Stimulated activated CD4-positive, alpha-beta T cell treated with anti-CD3 and anti-CD28 coated beads, Interleukin-2, amount 100 ng/mL, for 24 hours (primary cell): ENCODE results near the gene PLA2G4A.

Experiments
- DNase-seq, 2 donors: peaks; one replicate each; pipeline ENCODE4 v3.0.0-alpha.2; 2020

Gene PLA2G4A

GRCh38 chr1:186923486-186923885, 94.7 kb downstream of the PLA2G4A start:
- no peak for DNase-seq

DNA sequence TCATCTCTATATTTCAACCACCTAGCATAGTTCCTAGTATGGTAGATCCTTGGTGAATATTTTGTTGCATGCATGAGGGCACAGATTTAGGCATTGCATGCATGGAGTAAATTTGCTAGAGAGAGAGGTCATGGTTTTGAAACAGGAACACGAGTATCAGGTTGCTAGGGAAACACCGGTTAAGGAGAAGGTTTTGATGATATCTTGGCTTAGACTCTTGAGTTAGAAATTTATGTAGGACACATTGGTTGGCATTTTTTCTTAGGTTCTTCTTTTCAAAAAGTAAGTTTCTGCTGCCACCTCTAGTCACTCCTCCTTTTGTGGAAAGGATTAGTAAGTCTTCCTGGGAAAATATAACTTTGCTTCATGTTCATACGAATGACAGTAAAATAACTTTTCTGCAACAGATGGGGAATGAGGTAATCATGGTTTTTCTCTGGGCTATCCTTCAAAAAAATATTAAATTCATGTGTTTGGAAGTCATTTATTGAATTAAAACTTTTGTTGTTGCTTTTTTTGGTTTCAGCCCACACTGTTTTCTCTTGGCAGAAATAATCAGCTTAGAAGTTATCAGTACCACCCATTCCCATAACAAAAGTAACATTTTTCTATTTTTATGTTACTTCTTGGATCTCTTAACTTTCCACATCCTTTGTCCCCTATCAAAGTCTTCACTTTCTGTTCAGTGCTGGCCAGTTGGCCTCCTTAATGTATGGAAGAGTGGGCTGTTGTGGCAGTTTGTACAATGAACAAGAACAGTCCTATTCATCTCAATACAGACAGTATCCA, 97.3 kb downstream of the PLA2G4A start:
- no peak for DNase-seq

GRCh38 chr1:186927884-186928283, 99.1 kb downstream of the PLA2G4A start:
- no peak for DNase-seq

DNA sequence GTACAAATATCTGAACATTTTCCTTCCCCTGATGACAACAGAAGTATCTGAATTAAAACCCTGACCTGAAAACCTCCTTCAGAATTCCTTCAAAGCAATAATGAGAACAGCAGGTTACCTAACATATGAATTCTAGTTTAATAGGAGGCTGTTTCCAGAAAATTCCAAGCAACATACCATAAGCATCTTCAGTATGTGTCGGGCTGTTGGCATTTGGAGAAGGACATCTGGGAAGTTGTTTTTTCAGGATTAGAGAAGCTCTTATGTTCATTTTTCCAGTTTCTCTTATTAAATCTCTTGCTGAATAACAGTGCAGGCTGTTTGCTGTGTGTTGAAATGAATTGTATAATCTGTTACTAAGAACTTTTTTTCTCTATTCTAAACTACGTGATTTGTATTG, 101.5 kb downstream of the PLA2G4A start:
- no peak for DNase-seq

DNA sequence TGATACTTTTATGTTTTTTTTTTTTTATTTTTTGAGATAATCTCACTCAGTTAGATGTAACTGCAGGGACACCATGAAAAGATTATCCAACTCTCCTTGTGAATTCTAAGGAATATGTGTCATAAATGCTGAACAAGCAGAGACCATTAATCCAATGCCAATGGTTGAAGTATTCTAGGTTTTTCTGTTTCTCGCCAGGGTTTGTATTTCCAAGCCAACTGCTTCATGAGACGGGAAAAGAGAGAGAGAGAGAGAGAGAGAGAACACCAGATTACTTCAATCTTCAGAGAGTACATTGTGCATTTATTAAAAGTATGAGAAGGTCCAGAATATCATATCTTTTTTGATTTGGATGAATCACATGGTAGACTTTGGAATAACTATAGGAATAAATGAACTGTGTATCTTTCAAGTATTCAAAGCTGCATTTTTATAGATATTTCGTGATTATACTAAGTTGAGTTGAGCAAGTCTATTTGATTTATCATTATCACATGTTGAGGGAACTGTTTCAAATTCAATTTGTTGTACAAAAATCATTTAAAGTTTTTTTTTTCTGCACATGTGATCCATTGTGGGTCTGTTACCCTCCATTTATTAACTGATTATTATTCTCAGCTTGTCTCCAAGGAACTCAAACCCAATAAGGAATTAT, 108.4 kb downstream of the PLA2G4A start:
- no peak for DNase-seq

GRCh38 chr1:186943891-186944686, 115.3 kb downstream of the PLA2G4A start:
- no peak for DNase-seq

- no peak for DNase-seq
Measured at GRCh38 chr1:186945146-186945545, 116.4 kb downstream of the PLA2G4A start.

DNA sequence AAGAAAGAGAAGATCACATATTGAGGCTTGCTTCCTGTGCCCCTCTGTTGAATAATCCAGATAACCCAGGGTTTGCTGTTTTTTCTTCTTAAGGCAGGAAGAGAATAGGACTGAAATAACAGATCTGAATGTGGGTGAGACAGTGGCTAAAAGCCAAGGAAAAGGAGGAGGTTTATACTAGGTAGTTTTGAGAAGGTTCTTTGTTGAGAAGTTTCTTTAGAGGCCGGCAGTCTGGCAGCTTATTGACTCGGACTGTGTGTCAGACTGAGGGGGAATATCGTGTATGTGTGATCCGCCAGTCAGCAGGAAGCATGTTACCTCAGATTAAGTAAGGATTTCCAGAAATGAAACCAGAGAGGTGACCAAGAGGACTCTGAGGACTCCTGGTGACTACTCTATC, 119.8 kb downstream of the PLA2G4A start:
- no peak for DNase-seq

DNA sequence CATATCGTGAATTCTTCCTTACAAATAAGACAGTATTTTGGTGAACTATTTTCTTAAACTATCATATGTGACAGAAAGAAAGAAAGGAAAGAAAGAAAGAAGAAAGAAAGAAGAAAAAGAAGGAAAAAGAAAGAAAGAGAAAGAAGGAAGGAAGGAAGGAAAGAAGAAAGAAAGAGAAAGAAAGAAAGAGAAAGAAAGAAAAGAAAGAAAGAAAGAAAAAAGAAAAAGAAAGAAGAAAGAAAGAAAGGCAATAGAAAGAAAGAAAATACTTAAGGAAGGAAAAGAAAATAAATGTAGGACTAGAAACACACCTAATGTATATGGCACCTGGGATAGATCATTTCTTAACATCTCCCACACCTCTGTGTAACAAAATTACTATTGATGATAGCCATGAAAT, 120.4 kb downstream of the PLA2G4A start:
- no peak for DNase-seq

GRCh38 chr1:186950547-186950946, 121.8 kb downstream of the PLA2G4A start:
- no peak for DNase-seq

GRCh38 chr1:186953876-186954275, 125.1 kb downstream of the PLA2G4A start:
- no peak for DNase-seq

DNA sequence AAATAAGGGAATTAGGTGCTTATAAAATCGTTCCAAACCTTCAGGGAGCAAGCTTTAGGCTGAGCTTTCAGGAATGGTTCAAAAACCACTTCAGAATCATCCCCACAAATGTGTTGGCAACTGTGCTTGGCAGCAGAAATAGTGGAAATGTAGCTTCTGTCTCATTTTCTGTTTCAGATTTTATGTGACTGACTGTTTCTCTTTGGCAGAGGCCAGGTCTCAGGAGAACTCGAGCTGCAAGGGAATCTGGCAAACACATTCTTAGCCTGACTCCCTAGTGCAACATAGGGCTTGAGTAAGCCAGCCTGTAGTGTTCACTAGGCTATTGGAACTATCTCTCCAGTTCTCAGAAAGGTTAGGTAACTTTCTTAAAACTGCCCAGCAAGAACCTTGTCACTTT, 128.6 kb downstream of the PLA2G4A start:
- no peak for DNase-seq

- no peak for DNase-seq
Measured at GRCh38 chr1:186958520-186958919, 129.8 kb downstream of the PLA2G4A start.

DNA sequence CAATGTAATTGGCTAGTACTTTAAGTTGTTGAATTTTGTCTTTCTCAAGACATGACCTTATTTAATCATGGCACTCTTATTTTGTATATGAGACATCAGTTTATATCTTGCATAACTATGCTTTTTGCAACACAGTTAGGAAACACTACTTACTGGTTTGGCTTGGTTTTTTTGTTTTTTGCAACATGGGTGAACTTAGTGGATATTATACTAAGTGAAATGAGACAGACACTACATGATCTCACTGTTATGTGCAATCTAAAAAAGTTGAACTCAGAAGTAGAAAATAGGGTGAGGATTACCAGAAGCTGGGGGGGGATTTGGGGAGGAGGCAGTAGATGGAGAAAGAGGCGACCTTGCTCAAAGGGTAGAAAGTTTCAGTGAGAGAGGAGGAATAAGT, 132.1 kb downstream of the PLA2G4A start:
- DNase-seq: no peak

DNA sequence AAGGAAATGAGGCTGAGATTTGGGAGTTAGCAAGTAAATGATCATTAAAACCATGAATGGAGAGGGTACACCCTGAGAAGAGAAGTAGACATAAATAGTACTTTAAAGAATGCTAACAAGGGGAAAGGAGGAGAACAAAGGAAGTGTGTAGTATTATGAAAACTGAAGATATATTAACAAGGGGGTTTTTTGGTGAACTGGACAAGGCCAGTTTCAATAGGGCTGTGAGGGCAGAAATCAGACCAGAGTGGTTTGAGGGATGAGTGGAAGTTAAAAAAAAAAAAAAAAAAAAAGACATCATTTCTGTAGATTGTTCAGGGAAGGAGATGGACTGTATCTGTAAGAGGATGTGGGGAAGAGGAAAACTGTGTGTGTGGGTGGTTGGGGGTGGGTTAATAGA, 137.1 kb downstream of the PLA2G4A start:
- no peak for DNase-seq

- no peak for DNase-seq
Measured at GRCh38 chr1:186966456-186966855, 137.7 kb downstream of the PLA2G4A start.

DNA sequence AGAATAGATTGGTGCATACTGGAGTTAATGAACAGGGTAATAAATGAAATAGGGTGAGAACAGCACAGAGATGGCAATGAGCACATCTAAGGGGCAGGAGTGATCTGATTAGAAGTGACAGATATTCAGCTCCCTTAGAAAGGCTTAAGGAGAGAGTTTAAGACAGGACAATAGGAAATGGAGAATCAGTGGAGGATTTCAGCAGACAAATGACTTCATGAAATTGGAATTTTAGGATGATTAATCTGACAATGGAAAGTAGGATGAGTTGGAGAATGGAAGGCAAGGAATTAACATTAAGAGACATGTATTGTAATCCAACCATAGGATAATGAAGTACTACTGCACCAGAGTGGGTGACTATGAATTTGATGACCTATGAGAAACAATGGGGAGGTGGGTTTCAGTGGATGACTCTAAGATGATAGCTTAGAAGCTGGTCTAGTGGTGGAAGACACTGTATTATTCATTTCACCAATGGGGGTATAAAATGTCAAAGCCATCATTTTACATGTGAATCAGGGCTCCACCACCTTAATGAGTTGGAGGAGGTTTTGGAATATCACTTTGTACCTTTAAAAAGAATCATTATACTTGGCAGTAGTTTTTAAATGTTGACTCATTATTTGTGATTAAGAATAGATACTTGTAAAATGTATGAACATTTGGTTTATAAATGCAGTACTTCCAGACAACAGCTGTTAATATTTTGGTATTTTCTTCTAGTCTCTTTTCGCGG, 139.1 kb downstream of the PLA2G4A start:
- no peak for DNase-seq

- DNase-seq: no peak
Measured at GRCh38 chr1:186974774-186975181, 146.0 kb downstream of the PLA2G4A start.

DNA sequence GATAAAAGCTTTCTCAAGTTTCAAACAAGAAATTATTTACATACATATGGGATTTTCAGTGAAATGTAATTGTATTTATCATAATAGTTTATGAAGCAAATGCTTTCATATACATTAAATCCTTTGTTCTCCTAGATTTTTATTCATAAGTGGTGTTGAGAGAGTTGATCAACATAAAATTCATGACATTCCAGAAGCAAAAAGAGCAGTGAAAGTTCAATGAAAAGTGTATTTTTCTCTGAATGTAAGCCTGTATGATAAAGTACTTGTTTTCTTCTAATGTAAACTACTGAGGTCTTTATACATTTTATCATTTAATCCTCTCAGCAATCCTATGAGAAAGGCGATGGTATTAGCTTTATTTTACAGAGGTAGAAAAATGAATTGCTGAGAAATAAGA, 146.5 kb downstream of the PLA2G4A start:
- DNase-seq: no peak

- no peak for DNase-seq
Measured at GRCh38 chr1:186976700-186977099, 148.0 kb downstream of the PLA2G4A start.

DNA sequence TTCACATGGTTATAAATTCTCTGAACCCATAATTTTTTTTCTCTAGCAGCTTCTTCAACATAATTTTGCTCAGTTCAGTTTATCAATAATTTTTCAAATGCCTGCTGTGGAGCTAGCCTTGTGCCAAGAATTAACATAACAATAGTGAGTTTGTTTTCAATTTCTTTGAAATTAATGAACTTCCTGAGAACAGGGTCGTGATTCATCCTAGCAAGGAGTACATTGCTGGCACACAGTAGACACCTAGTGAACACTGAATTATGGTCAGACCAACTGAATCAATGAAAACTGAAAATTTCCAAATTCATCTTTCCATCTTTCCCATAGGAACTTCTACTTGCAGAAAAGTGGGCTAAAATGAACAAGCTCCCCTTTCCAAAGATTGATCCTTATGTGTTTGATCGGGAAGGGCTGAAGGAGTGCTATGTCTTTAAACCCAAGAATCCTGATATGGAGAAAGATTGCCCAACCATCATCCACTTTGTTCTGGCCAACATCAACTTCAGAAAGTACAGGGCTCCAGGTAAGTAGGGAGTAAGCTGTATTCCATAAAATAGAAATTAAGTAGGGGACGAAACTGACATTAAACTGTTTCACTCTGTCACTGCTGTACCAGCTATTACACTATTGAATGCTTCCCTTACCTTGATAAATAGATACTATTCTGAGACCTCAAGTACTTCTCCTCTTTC, 148.7 kb downstream of the PLA2G4A start:
- DNase-seq: no peak
